Brain microvascular endothelial cell (primary cell): ENCODE measurements around the gene OR5AU1.

Experiments
- DNase-seq: peaks from one replicate; pipeline ENCODE4 v3.0.0-alpha.2; 2020
- H3K27ac ChIP-seq: fragments of 250-450 bp; sonication (Bioruptor Pico); 2 replicates; pipeline ENCODE4 v1.5.1; 2020; ENCODE audit warnings: mild to moderate bottlenecking, moderate library complexity
- H3K27me3 ChIP-seq: fragments of 250-450 bp; sonication (Bioruptor Pico); replicated peaks from 2 replicates; pipeline ENCODE4 v1.5.1; 2020; ENCODE audit warnings: mild to moderate bottlenecking
- H3K36me3 ChIP-seq: fragments of 250-450 bp; sonication (Bioruptor Pico); replicated peaks from 2 replicates; pipeline ENCODE4 v1.5.1; 2020; ENCODE audit warnings: mild to moderate bottlenecking
- H3K4me3 ChIP-seq: 2 replicates; pipeline ENCODE4 v1.5.1; 2011; ENCODE audit warnings: low read depth, mild to moderate bottlenecking, control low read depth, low read length, moderate library complexity
- in situ Hi-C: cut with HindIII; loops from 2 replicates; pipeline ENCODE4 v1.10.0; 2017; ENCODE audit warnings: low sequenced_read_pairs, low pct_ligation_motif_present
- TF ChIP-seq, protein P1 (sequence below): IDR thresholded peaks from 2 replicates; pipeline ENCODE4 v1.5.1; 2011; ENCODE audit warnings: low read depth, mild to moderate bottlenecking, moderate library complexity, low read length, control low read depth, inconsistent platforms; ENCODE audit errors: missing control alignments

The OR5AU1 gene

DNA sequence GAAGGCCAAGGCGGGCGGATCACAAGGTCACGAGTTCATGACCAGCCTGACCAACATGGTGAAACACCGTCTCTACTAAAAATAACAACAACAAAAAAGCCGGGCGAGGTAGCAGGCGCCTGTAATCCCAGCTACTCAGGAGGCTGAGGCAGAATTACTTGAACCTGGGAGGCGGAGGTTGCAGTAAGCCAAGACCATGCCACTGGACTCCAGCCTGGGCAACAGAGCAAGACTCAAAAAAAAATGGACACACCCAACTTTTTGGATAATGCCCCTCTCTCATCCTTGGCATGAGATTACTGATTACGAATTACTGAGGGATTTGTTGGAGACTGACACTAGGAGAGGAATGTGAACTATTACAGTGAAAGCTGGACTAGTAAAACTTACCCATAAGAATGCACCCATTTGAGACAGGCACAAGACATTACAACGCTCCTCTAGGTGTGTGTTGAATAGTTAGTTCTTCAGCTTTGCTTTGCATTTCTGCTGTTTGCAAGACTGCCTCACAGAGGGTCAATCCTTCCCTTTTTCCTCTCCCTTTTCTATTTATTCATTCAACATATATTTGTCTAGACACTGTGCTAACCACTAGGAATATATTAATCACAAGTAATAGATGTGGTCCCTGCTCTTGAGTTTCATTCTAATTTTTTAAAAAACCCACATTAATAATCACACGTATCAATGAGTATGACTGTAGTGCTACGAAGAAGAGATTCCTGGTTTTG, 46.0 kb upstream of the OR5AU1 start:
- Histone ChIP-seq H3K4me3 (no peak overlapping the region), H3K27ac (no peak overlapping the region), H3K27me3 (no peaks in the 10 kb centered on the region), H3K36me3 (peaks cover 40% of the 10 kb centered on the region)
- in situ Hi-C loops: no loop called here
- TF ChIP-seq, protein P1, sequence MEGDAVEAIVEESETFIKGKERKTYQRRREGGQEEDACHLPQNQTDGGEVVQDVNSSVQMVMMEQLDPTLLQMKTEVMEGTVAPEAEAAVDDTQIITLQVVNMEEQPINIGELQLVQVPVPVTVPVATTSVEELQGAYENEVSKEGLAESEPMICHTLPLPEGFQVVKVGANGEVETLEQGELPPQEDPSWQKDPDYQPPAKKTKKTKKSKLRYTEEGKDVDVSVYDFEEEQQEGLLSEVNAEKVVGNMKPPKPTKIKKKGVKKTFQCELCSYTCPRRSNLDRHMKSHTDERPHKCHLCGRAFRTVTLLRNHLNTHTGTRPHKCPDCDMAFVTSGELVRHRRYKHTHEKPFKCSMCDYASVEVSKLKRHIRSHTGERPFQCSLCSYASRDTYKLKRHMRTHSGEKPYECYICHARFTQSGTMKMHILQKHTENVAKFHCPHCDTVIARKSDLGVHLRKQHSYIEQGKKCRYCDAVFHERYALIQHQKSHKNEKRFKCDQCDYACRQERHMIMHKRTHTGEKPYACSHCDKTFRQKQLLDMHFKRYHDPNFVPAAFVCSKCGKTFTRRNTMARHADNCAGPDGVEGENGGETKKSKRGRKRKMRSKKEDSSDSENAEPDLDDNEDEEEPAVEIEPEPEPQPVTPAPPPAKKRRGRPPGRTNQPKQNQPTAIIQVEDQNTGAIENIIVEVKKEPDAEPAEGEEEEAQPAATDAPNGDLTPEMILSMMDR: no peak
- DNase-seq: no peak

DNA sequence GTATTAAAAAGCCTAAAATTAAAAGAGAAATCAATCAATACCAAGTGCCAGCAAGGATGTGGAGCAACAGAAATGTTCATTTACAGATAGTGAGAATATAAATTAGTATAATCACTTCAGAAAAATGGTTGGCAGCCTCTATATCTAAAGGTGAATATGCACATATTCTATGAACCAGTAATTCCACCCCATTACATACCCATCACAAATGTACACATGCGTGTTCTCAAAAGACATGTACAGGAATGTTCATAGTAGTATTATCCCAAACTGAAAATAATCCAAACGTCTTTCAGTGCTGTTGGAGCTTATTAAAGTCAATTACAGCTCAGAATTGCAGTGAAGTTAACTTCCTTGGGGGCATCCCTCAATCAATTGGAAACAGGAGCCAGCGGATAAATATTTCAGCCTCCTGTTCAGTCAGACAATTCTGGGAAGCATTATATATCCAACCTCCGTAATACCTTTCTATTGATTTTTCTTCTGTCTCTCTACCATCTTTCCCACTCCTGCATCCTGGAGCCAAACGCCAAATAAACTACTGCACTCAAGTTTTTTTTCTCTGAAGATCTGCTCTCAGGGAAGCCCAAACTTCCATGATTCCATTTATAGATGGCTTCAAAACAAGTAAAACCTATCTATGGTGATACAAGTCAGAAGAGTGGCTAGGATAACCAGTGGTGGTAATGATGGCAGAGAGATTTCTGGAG, 45.0 kb upstream of the OR5AU1 start:
- no peak overlapping the region for H3K27ac ChIP-seq
- H3K27me3 ChIP-seq: no peaks in the 10 kb centered on the region
- H3K4me3 ChIP-seq: no peak overlapping the region
- no peak for DNase-seq
- in situ Hi-C loops: no loop called here
- TF ChIP-seq, protein P1: no peak
- peaks cover 31% of the 10 kb centered on the region for H3K36me3 ChIP-seq

DNA sequence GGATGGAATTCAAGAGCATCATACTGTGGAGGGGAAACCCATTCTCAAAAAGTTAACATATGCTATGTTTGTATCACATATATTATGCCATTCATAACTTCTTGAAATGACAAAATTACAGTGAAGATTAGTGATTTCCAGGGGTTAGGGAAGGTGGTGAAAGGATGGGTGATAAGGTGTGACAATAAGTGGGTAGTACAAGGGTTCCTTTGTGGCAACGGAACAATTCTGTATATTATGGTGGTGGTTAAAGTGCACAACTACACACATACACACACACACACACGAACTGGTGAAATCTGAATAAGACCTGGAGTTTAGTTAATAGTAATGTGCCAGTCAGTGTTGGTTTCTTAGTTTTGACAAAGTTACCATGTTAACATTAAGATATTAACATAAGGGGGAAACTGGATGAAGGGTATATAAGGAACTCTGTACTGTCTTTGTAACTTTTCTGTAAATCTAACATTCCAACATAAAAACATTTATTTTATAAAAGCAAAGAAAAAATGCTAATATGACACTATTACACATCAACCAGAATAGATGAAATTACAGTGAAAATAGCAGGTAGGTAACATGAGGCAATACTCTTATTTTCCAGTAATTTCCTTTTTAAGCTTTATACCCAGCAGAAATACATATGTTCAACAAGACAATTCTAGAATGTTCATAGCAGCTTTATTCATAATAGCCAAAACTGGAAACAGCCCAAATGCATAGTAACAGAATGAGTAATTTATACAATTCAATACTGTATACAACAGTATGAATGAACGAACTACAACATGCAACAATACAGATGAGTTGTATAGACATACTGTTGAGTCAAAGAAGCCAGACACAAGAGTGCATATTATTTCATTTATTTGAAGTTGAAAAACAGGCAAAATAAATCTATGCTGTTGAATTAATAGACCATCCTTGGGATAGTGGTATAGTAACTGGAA, 44.0 kb upstream of the OR5AU1 start:
- no peak overlapping the region for H3K4me3 ChIP-seq
- in situ Hi-C loops: no loop called here

DNA sequence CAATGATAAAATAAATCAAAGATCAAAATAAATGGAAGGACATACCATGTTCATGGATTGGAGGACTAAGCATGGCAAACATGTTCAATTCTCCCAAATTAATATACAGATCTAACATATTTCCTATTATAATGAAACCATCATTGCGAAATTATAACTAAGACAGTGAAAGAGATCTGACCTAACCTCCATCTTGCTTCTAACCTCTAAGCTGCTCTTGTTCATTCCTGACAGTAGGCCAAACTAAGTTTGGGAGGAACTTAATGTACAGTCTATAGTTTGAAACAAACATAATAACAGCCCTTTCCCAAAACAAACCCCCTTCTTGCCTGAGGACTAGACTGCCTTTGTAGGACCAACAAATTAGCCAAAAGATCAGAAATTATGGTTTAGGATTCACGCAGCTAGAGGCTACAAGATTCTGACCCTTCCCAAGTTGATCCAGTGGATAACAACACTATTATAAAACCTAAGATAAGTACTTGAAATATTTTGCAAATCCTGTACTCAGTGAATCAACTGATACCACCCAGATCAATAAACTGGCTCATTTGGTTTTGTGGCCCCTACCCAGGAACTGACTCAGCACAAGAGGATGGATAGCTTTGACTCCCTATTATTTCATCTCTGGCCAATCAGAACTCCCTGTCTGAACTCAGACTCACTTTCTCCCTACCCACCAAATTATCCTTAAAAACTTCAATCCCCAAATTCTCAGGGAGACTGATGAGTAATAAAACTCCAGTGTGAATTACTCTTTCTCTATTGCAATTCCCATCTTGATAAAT, 41.7 kb upstream of the OR5AU1 start:
- TF ChIP-seq, protein P1: no peak
- Histone ChIP-seq H3K4me3 (no peak overlapping the region), H3K36me3 (peaks cover 3% of the 10 kb centered on the region), H3K27ac (no peak overlapping the region), H3K27me3 (no peaks in the 10 kb centered on the region)
- DNase-seq: no peak
- in situ Hi-C loops: no loop called here

More for the DNA sequence above, 44.0 kb upstream of the OR5AU1 start:
- Histone ChIP-seq H3K27ac (no peak overlapping the region), H3K27me3 (no peaks in the 10 kb centered on the region), H3K36me3 (peaks cover 20% of the 10 kb centered on the region)
- no peak for DNase-seq
- TF ChIP-seq, protein P1: no peak

DNA sequence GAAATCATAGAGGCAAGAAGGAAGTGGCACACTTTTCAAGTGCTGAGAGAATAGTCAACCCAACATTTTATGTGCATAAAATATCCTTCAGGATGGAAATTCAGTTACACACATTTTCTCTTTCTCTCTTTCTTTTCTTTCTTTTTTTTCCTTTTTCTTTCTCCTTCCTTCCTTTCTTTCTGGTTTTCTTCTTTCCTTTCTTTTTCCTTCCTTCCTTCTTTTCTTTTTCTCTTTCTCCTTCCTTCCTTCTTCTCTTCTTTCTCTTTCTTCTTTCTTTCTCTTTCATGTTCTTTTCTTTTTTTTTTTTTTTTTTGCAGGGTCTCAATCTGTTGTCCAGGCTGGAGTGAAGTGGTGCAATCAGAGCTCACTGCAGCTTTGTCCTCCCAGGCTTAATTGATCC, 38.7 kb upstream of the OR5AU1 start:
- DNase-seq: no peak
- no peak overlapping the region for H3K27ac ChIP-seq
- in situ Hi-C loops: no loop called here
- H3K36me3 ChIP-seq: no peaks in the 10 kb centered on the region
- no peak overlapping the region for H3K4me3 ChIP-seq
- no peaks in the 10 kb centered on the region for H3K27me3 ChIP-seq
- TF ChIP-seq, protein P1: no peak
